Thyroid gland (tissue), 4 donors: ENCODE data around the gene GOLGA5. TPM values are rescaled to one million over a fixed set of nuclear protein-coding genes. Genes with fewer than 3 reads are reported as not detected.

Source experiments
- DNase-seq, 2 donors: peaks; one replicate each; pipeline ENCODE4 v3.0.0-alpha.2; 2019
- H3K27ac ChIP-seq, 3 donors: fragments of 200-600 bp; sonication (generic); 1 replicate in 2 of 3; 2 replicates in 1 of 3; pipeline ENCODE4 v1.5.1; 2016 to 2019; ENCODE audit warnings: mild to moderate bottlenecking in 1 of 3, moderate library complexity in 1 of 3
- H3K27me3 ChIP-seq: fragments of 200-600 bp; sonication (generic); one replicate; pipeline ENCODE4 v1.5.1; 2019
- H3K36me3 ChIP-seq, 2 donors: fragments of 200-600 bp; sonication (generic); one replicate each; pipeline ENCODE4 v1.5.1; 2016 to 2019
- H3K4me1 ChIP-seq, 2 donors: fragments of 200-600 bp; sonication (generic); one replicate each; pipeline ENCODE4 v1.5.1; 2017 to 2019
- H3K4me3 ChIP-seq, 3 donors: fragments of 200-600 bp; sonication (generic); replicated peaks in 1 of 3; 1 replicate in 2 of 3; 2 replicates in 1 of 3; pipeline ENCODE4 v1.5.1; 2016; ENCODE audit warnings: mild to moderate bottlenecking in 1 of 3
- H3K9me3 ChIP-seq: fragments of 200-600 bp; sonication (generic); one replicate; pipeline ENCODE4 v1.5.1; 2017
- CTCF ChIP-seq, 6 experiments: fragments of 200-600 bp in 3 of 6; fragments of 450-650 bp in 3 of 6; sonication (generic) in 3 of 6; IDR thresholded peaks; one replicate each; pipeline ENCODE4 v1.5.1; 2016 to 2019; ENCODE audit warnings: antibody characterized with exemption in 6 of 6, mild to moderate bottlenecking in 2 of 6, inconsistent platforms in 1 of 6, moderate library complexity in 1 of 6
- POLR2A ChIP-seq, 2 donors: fragments of 450-650 bp; IDR thresholded peaks; one replicate each; pipeline ENCODE4 v1.6.1; 2017; ENCODE audit warnings: antibody characterized with exemption in 2 of 2, mild to moderate bottlenecking in 2 of 2, moderate library complexity in 1 of 2
- WGBS, 2 donors: methylation state at CpG; one replicate each; pipeline ENCODE4 v1.1.5; 2017; 5-methylcytosine and 5-hydroxymethylcytosine counted together
- intact Hi-C: fragments of 100-400 bp; cut with DNase I; formaldehyde crosslinking; loops from one replicate; pipeline ENCODE4 v1.15.1; 2023
- total RNA-seq, 4 donors: library from RNA; depleted of rRNA; stranded (reverse); fragments of >200 nt; gene quantifications; one replicate each; pipeline ENCODE4 v1.2.3, GENCODE V29; 2016

The GOLGA5 gene
- total RNA-seq, 4 donors from 2014 or later = 54.5 to 58.2 (median 57.6) TPM

GRCh38 chr14:92863286-92864080, 69.4 kb downstream of the GOLGA5 start:
- Histone ChIP-seq H3K4me3 (no peak overlapping the region), H3K36me3 (no peaks in the 10 kb centered on the region), H3K27me3 (no peaks in the 10 kb centered on the region), H3K4me1 (no peaks in the 10 kb centered on the region), H3K27ac (no peak overlapping the region), H3K9me3 (no peaks in the 10 kb centered on the region)
- DNase-seq = no peak
- 64 to 76% methylated on average over 6 of the region's 6 CpGs for WGBS, 2 donors
- intact Hi-C loops = no loop called here
- no peak for TF ChIP-seq CTCF (IDR thresholded peaks at IDR 0.05)
- no peak for TF ChIP-seq POLR2A (IDR thresholded peaks at IDR 0.05)

DNA sequence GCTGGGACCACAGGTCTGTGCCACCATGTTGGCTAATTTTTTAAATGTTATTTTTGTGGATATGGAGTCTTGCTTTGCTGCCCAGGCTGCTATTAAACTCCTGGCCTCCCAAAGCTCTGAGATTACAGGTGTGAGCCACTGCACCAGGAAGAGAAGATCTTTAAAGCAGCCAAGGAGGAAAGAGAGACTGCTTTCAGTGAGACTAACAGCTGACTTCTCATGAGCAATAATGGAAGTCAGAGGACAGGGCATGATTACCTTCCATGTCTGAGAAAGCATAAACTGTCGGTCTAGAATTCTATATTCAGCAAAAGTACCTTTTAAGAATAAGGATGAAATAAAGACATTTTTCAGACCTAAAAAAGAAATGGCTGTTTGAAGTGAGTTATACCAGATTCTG, 71.6 kb downstream of the GOLGA5 start:
- Histone ChIP-seq H3K36me3 (no peaks in the 10 kb centered on the region), H3K9me3 (no peaks in the 10 kb centered on the region), H3K4me1 (no peaks in the 10 kb centered on the region), H3K27ac (no peak overlapping the region), H3K27me3 (no peaks in the 10 kb centered on the region), H3K4me3 (no peak overlapping the region)
- intact Hi-C loops = no loop called here
- TF ChIP-seq CTCF (IDR thresholded peaks at IDR 0.05) (no peak), POLR2A (IDR thresholded peaks at IDR 0.05) (no peak)
- no peak for DNase-seq
- 81 to 89% methylated on average over 1 of the region's 1 CpG for WGBS, 2 donors

GRCh38 chr14:92866181-92866752, 72.2 kb downstream of the GOLGA5 start:
- Histone ChIP-seq H3K36me3 (no peaks in the 10 kb centered on the region), H3K4me3 (no peak overlapping the region), H3K27me3 (no peaks in the 10 kb centered on the region), H3K4me1 (no peaks in the 10 kb centered on the region), H3K9me3 (no peaks in the 10 kb centered on the region), H3K27ac (no peak overlapping the region)
- peak in 1 of 2 donors; percentile 19 for DNase-seq
- intact Hi-C loops = no loop called here
- TF ChIP-seq POLR2A (IDR thresholded peaks at IDR 0.05) (no peak), CTCF (IDR thresholded peaks at IDR 0.05) (no peak)
- 60 to 69% methylated on average over 3 of the region's 3 CpGs for WGBS, 2 donors

DNA sequence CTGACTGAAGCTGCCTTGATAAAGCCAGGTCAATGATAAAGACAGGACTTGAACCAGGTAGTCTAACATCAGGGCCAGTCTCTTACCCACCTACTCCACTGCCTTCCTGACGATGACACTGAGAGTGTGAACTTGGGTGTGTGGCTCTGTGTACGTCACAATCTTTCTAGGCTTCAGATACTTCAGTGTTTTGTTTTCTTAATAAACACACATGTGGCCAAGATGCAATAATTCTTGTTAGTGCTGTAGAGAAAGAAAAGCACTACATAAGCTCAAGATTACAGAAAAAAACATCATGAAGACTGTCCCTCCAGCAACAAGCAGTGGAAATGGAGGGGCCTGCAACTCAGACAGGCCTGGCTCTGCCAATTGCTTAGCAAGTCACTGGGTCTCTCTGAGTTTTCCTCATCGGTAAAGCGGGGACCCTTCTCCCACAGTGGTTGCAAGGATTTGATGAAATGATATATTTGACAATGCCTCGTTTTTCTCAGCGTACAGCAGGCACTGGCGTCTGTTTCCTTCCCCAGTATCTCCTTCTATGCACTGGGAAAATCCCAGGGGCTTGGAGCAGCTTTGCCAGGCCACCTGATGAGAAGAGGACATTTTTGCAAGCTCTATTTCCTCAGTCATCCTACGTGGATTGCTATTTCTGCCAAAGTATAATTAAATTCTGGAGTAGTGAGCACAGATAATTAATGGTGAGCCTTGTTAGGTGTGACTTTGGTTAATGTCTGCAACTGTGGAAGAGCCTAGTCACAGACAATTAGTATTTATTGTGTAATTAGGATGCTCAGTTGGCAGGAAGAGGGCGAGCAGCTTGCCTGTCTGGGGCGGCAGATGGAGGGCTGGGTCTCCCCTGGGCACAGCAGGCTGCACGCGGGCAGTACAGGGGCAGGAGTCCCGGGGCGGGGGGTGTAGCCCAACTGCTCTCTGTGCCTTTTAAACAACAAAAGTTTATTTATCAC, 73.1 kb downstream of the GOLGA5 start:
- Histone ChIP-seq H3K9me3 (no peaks in the 10 kb centered on the region), H3K4me3 (no peak overlapping the region), H3K4me1 (no peaks in the 10 kb centered on the region), H3K27ac (no peak overlapping the region), H3K27me3 (no peaks in the 10 kb centered on the region), H3K36me3 (no peaks in the 10 kb centered on the region)
- 80% methylated on average over 11 to 14 of the region's 14 CpGs for WGBS, 2 donors
- TF ChIP-seq POLR2A (IDR thresholded peaks at IDR 0.05) (no peak), CTCF (IDR thresholded peaks at IDR 0.05) (no peak)
- no peak for DNase-seq
- intact Hi-C loops = no loop called here
